Activated T-helper 2 cell treated with anti-CD3 and anti-CD28 coated beads, Interferon-gamma antibody, Interleukin-2, Interleukin-4, amounts not matched to agents 10 μg/mL and 5 μg/mL and 100 μg/mL, durations not matched to agents 14 hours and 24 hours and 36 hours (primary cell): ENCODE results near the gene TAF6. TPM values are rescaled to one million over a fixed set of nuclear protein-coding genes. Genes with fewer than 3 reads are reported as not detected.

Source experiments
- DNase-seq: peaks from one replicate; pipeline ENCODE4 v3.0.0; 2021; ENCODE audit warnings: low spot score
- H3K27ac Mint-ChIP-seq: one replicate; pipeline ENCODE4 v1.8.0; 2021; ENCODE audit warnings: mixed read lengths
- H3K27me3 Mint-ChIP-seq: one replicate; pipeline ENCODE4 v1.8.0; 2021; ENCODE audit warnings: low read depth, mixed read lengths
- H3K36me3 Mint-ChIP-seq: one replicate; pipeline ENCODE4 v1.8.0; 2021; ENCODE audit warnings: low read depth, mixed read lengths
- H3K4me1 Mint-ChIP-seq: one replicate; pipeline ENCODE4 v1.8.0; 2021; ENCODE audit warnings: low read depth, mixed read lengths
- H3K4me3 Mint-ChIP-seq: one replicate; pipeline ENCODE4 v1.8.0; 2021; ENCODE audit warnings: low read depth, mild to moderate bottlenecking, moderate library complexity, mixed read lengths
- H3K9me3 Mint-ChIP-seq: one replicate; pipeline ENCODE4 v1.8.0; 2021; ENCODE audit warnings: mixed read lengths
- intact Hi-C: fragments of 100-400 bp; cut with micrococcal nuclease; formaldehyde crosslinking; loops from one replicate; pipeline ENCODE4 v1.15.1; 2023
- total RNA-seq: library from RNA; stranded (reverse); gene quantifications from 2 replicates; pipeline ENCODE4 v1.2.3, GENCODE V29; 2022

TAF6 gene
- 68.1 and 76.9 TPM in 2 replicates for total RNA-seq

GRCh38 chr7:100119072-100119969 is at the start of gene TAF6, which contains the start of gene CNPY4:
TSS of gene TAF6 (minus strand) at chr7:100119358. CDS start at chr7:100114209, 5,149 bp downstream.
TSS of gene CNPY4 (plus strand) at chr7:100119634. CDS start at chr7:100119745, 111 bp downstream.
- Mint-ChIP-seq H3K27ac (peak within 1 kb of the TSS; percentile 90), H3K9me3 (no peaks in the 10 kb centered on the region), H3K4me3 (peak within 1 kb of the TSS; percentile 97), H3K27me3 (no peaks in the 10 kb centered on the region), H3K4me1 (peaks cover 14% of the 10 kb centered on the region), H3K36me3 (peaks cover 27% of the 10 kb centered on the region)
- peak; percentile 91 for DNase-seq
- intact Hi-C loops, result loop anchor here (1.0 kb wide), 1 partner anchor 8 kb away; no protein-coding TSS in a partner anchor

- no peak overlapping the region for H3K27ac Mint-ChIP-seq
- DNase-seq, result no peak
- no peaks in the 10 kb centered on the region for H3K36me3 Mint-ChIP-seq
- H3K4me1 Mint-ChIP-seq, result peaks cover 64% of the 10 kb centered on the region
- no peaks in the 10 kb centered on the region for H3K9me3 Mint-ChIP-seq
- peaks cover 6% of the 10 kb centered on the region for H3K27me3 Mint-ChIP-seq
- intact Hi-C loops, result loop anchor here (5.0 kb wide), 1 partner anchor 39 kb away; no protein-coding TSS in a partner anchor
- H3K4me3 Mint-ChIP-seq, result peak overlapping the region; percentile 75
Observed at GRCh38 chr7:100167912-100168323, 48.8 kb upstream of the TAF6 start.

GRCh38 chr7:100166970-100167911 is 48.1 kb upstream of the TAF6 start:
- Mint-ChIP-seq H3K27ac (no peak overlapping the region), H3K27me3 (peaks cover 6% of the 10 kb centered on the region), H3K36me3 (no peaks in the 10 kb centered on the region), H3K4me3 (peak overlapping the region; percentile 75), H3K9me3 (no peaks in the 10 kb centered on the region), H3K4me1 (peaks cover 69% of the 10 kb centered on the region)
- intact Hi-C loops, result loop anchor here (5.0 kb wide), 1 partner anchor 40 kb away; no protein-coding TSS in a partner anchor
- DNase-seq, result no peak

GRCh38 chr7:100166317-100166940 is 47.3 kb upstream of the TAF6 start:
- H3K36me3 Mint-ChIP-seq, result no peaks in the 10 kb centered on the region
- intact Hi-C loops, result loop anchor here (5.0 kb wide), 1 partner anchor 41 kb away; no protein-coding TSS in a partner anchor
- no peaks in the 10 kb centered on the region for H3K9me3 Mint-ChIP-seq
- H3K4me3 Mint-ChIP-seq, result peak overlapping the region; percentile 72
- peaks cover 66% of the 10 kb centered on the region for H3K4me1 Mint-ChIP-seq
- peaks cover 4% of the 10 kb centered on the region for H3K27me3 Mint-ChIP-seq
- DNase-seq, result no peak
- peak overlapping the region; percentile 34 for H3K27ac Mint-ChIP-seq

- H3K27ac Mint-ChIP-seq, result no peak overlapping the region
- H3K9me3 Mint-ChIP-seq, result no peaks in the 10 kb centered on the region
- DNase-seq, result no peak
- H3K27me3 Mint-ChIP-seq, result no peaks in the 10 kb centered on the region
- peaks cover 55% of the 10 kb centered on the region for H3K4me1 Mint-ChIP-seq
- H3K4me3 Mint-ChIP-seq, result no peak overlapping the region
- intact Hi-C loops, result no loop called here
- H3K36me3 Mint-ChIP-seq, result no peaks in the 10 kb centered on the region
Observed at GRCh38 chr7:100163871-100164270, 44.7 kb upstream of the TAF6 start.

GRCh38 chr7:100163006-100163531 is 43.9 kb upstream of the TAF6 start:
- H3K4me3 Mint-ChIP-seq, result no peak overlapping the region
- no peak overlapping the region for H3K27ac Mint-ChIP-seq
- no peaks in the 10 kb centered on the region for H3K36me3 Mint-ChIP-seq
- intact Hi-C loops, result no loop called here
- peaks cover 48% of the 10 kb centered on the region for H3K4me1 Mint-ChIP-seq
- H3K9me3 Mint-ChIP-seq, result no peaks in the 10 kb centered on the region
- H3K27me3 Mint-ChIP-seq, result no peaks in the 10 kb centered on the region
- DNase-seq, result no peak

- Mint-ChIP-seq H3K27me3 (no peaks in the 10 kb centered on the region), H3K36me3 (peaks cover 23% of the 10 kb centered on the region), H3K27ac (no peak overlapping the region), H3K4me1 (peaks cover 42% of the 10 kb centered on the region), H3K9me3 (no peaks in the 10 kb centered on the region), H3K4me3 (no peak overlapping the region)
- DNase-seq, result no peak
- intact Hi-C loops, result no loop called here
Observed at GRCh38 chr7:100160067-100160466, 40.9 kb upstream of the TAF6 start.

- Mint-ChIP-seq H3K36me3 (peaks cover 28% of the 10 kb centered on the region), H3K9me3 (no peaks in the 10 kb centered on the region), H3K4me1 (peaks cover 40% of the 10 kb centered on the region), H3K27ac (peak overlapping the region; percentile 73), H3K4me3 (peak overlapping the region; percentile 79), H3K27me3 (no peaks in the 10 kb centered on the region)
- DNase-seq, result no peak
- intact Hi-C loops, result no loop called here
Observed at GRCh38 chr7:100159099-100159623, 40.0 kb upstream of the TAF6 start.

- Mint-ChIP-seq H3K36me3 (peaks cover 28% of the 10 kb centered on the region), H3K4me1 (peaks cover 35% of the 10 kb centered on the region), H3K9me3 (no peaks in the 10 kb centered on the region), H3K27me3 (no peaks in the 10 kb centered on the region), H3K27ac (peak within 1 kb of the TSS; percentile 73), H3K4me3 (peak within 1 kb of the TSS; percentile 79)
- intact Hi-C loops, result no loop called here
- DNase-seq, result peak; percentile 88
Observed at GRCh38 chr7:100158229-100159098, 39.3 kb upstream of the TAF6 start, which contains the start of gene TRAPPC14. TSS of gene TRAPPC14 (minus strand) at chr7:100158723. CDS start at chr7:100158499, 224 bp downstream.

GRCh38 chr7:100157334-100158228 is 38.4 kb upstream of the TAF6 start:
- Mint-ChIP-seq H3K9me3 (no peaks in the 10 kb centered on the region), H3K4me3 (peak overlapping the region; percentile 77), H3K27me3 (no peaks in the 10 kb centered on the region), H3K36me3 (peaks cover 33% of the 10 kb centered on the region), H3K4me1 (peaks cover 29% of the 10 kb centered on the region), H3K27ac (peak overlapping the region; percentile 55)
- no peak for DNase-seq
- intact Hi-C loops, result no loop called here
